Pons (tissue), 1 donor: Measurements from ENCODE around the gene PSG7.
"Not testable (repeated sequence)": the region's sequence is repeated elsewhere in the genome, so short reads cannot be mapped to it uniquely, and the experiment has no call there.

ENCODE experiments used
- DNase-seq: peaks from one replicate; pipeline ENCODE4 v3.0.0-alpha.2; 2016; ENCODE audit warnings: low spot score

Gene PSG7

GRCh38 chr19:42937107-42937506 is at the start of gene PSG7:
TSS of gene PSG7 (minus strand) at chr19:42937207. CDS start at chr19:42937076, 131 bp downstream.
- DNase-seq, result not testable (repeated sequence)

GRCh38 chr19:42985588-42985987 is 48.6 kb upstream of the PSG7 start:
- no peak for DNase-seq

GRCh38 chr19:42982111-42982510 is 45.1 kb upstream of the PSG7 start:
- DNase-seq, result not testable (repeated sequence)

- not testable (repeated sequence) for DNase-seq
Measured at GRCh38 chr19:42971451-42971850, 34.4 kb upstream of the PSG7 start.

GRCh38 chr19:42965176-42965575 is 28.2 kb upstream of the PSG7 start:
- DNase-seq, result no peak

- no peak for DNase-seq
Measured at GRCh38 chr19:42961119-42961518, 24.1 kb upstream of the PSG7 start.

- DNase-seq, result not testable (repeated sequence)
Measured at GRCh38 chr19:42952126-42952525, 15.1 kb upstream of the PSG7 start.

- DNase-seq, result not testable (repeated sequence)
Measured at GRCh38 chr19:42951476-42951875, 14.5 kb upstream of the PSG7 start.

- no peak for DNase-seq
Measured at GRCh38 chr19:42942187-42942789, 5.3 kb upstream of the PSG7 start.

GRCh38 chr19:42934726-42935125 is 2.3 kb downstream of the PSG7 start:
- not testable (repeated sequence) for DNase-seq

GRCh38 chr19:42934183-42934582 is 2.8 kb downstream of the PSG7 start:
- not testable (repeated sequence) for DNase-seq

- DNase-seq, result not testable (repeated sequence)
Measured at GRCh38 chr19:42933412-42933811, 3.6 kb downstream of the PSG7 start.

- not testable (repeated sequence) for DNase-seq
Measured at GRCh38 chr19:42932485-42933101, 4.4 kb downstream of the PSG7 start.

- peak; percentile 7 for DNase-seq
Measured at GRCh38 chr19:42930214-42930613, 6.8 kb downstream of the PSG7 start.

- no peak for DNase-seq
Measured at GRCh38 chr19:42928896-42929295, 8.1 kb downstream of the PSG7 start.

GRCh38 chr19:42926781-42927180 is 10.2 kb downstream of the PSG7 start:
- DNase-seq, result no peak

- DNase-seq, result peak; percentile 24
Measured at GRCh38 chr19:42923106-42923505, 13.9 kb downstream of the PSG7 start.

GRCh38 chr19:42920971-42921370 is 16.0 kb downstream of the PSG7 start:
- DNase-seq, result not testable (repeated sequence)

GRCh38 chr19:42919757-42920079 is 17.3 kb downstream of the PSG7 start:
- no peak for DNase-seq

- DNase-seq, result not testable (repeated sequence)
Measured at GRCh38 chr19:42919070-42919756, 17.8 kb downstream of the PSG7 start.

- DNase-seq, result not testable (repeated sequence)
Measured at GRCh38 chr19:42918377-42919069, 18.5 kb downstream of the PSG7 start.

GRCh38 chr19:42917634-42918033 is 19.4 kb downstream of the PSG7 start, which contains the start of gene PSG6:
TSS of gene PSG6 (minus strand) at chr19:42917894. CDS start at chr19:42917792, 102 bp downstream.
- not testable (repeated sequence) for DNase-seq

- not testable (repeated sequence) for DNase-seq
Measured at GRCh38 chr19:42916931-42917330, 20.1 kb downstream of the PSG7 start.
